C4-2B (cell line): ENCODE data around the gene DIPK1A.

ENCODE experiments used
- CTCF ChIP-seq: fragments of 450-650 bp; conservative IDR thresholded peaks from 2 replicates; pipeline ENCODE4 v1.5.1; 2017; ENCODE audit warnings: mild to moderate bottlenecking
- ZFX ChIP-seq: fragments of 450-650 bp; IDR thresholded peaks from 2 replicates; pipeline ENCODE4 v1.6.1; 2017

GRCh38 chr1:92926873-92927272 is 34.4 kb downstream of the DIPK1A start:
- no peak for TF ChIP-seq CTCF
- no peak for TF ChIP-seq ZFX
